Measurements from ENCODE around the gene SLC1A4.

Gene SLC1A4

GRCh38 chr2:65030476-65031332, 41.5 kb downstream of the SLC1A4 start:
- H3K4me1 ChIP-seq (ENCODE audit: control insufficient read depth, insufficient read depth, low read length), result peaks cover 9% of the 10 kb centered on the region
- no peak overlapping the region for H3K27ac ChIP-seq (ENCODE audit: extremely low read depth, low read depth, low read length)
- H3K4me3 ChIP-seq (ENCODE audit: low read depth, low read length), result no peak overlapping the region
- ChIA-PET CTCF (interaction anchor here (1.3 to 3.0 kb wide), 2 partner anchors 9 to 112 kb away, joined by 5 to 14 read pairs; no protein-coding TSS in a partner anchor), POLR2A (no interaction called here)
- TF ChIP-seq ZNF391 (tag by site-specific recombination; IDR thresholded peaks at IDR 0.05; ENCODE audit: borderline replicate concordance, low read depth) (no peak), OVOL3 (tag by site-specific recombination; IDR thresholded peaks at IDR 0.05) (no peak), SCRT1 (tag by site-specific recombination; IDR thresholded peaks at IDR 0.05; ENCODE audit: borderline replicate concordance) (no peak), ZSCAN5A (tag by site-specific recombination; IDR thresholded peaks at IDR 0.05) (no peak), ZNF138 (tag by site-specific recombination; IDR thresholded peaks at IDR 0.05; ENCODE audit: borderline replicate concordance) (no peak), ZNF26 (tag by site-specific recombination; IDR thresholded peaks at IDR 0.05) (no peak), ZNF133 (tag by site-specific recombination; IDR thresholded peaks at IDR 0.05) (no peak), ELK4 (IDR thresholded peaks at IDR 0.05; ENCODE audit: borderline replicate concordance, low read depth, low read length) (no peak), ZNF23 (tag by site-specific recombination; IDR thresholded peaks at IDR 0.05; ENCODE audit: borderline replicate concordance) (no peak), GLI2 (tag by site-specific recombination; IDR thresholded peaks at IDR 0.05; ENCODE audit: borderline replicate concordance, low read depth) (no peak), TRIM28 (IDR thresholded peaks at IDR 0.05; ENCODE audit: borderline replicate concordance, low read length) (no peak), ZNF670 (tag by site-specific recombination; IDR thresholded peaks at IDR 0.05; ENCODE audit: low read depth) (no peak), BCL11A (tag by site-specific recombination; IDR thresholded peaks at IDR 0.05; ENCODE audit: low read depth) (no peak), ZNF148 (tag by site-specific recombination; IDR thresholded peaks at IDR 0.05; ENCODE audit: borderline replicate concordance) (no peak), ZNF114 (tag by site-specific recombination; IDR thresholded peaks at IDR 0.05) (no peak), ZBTB6 (tag by site-specific recombination; IDR thresholded peaks at IDR 0.05) (no peak)
- H3K9me3 ChIP-seq (ENCODE audit: control insufficient read depth, insufficient read depth, low read depth, low read length), result no peaks in the 10 kb centered on the region
- peaks cover 0 to 4% of the 10 kb centered on the region in 2 experiments; a peak in 1 of 3 replicates for H3K36me3 ChIP-seq (ENCODE audit: control insufficient read depth in 2 of 2, insufficient read depth in 1 of 2, low read length in 2 of 2)

Measured in HEK293 (cell line).